ENCODE results near the gene IRF7.

IRF7 gene

GRCh38 chr11:640021-640706 is 24.4 kb upstream of the IRF7 start:
- no peak for DNase-seq (ENCODE audit: low read depth in 2 of 2)

GRCh38 chr11:639332-639955 is 23.7 kb upstream of the IRF7 start:
- no peak for DNase-seq (ENCODE audit: low read depth in 2 of 2)

- DNase-seq (ENCODE audit: low read depth in 2 of 2) = no peak
These were observed 23.0 kb upstream of the IRF7 start for GRCh38 chr11:638631-639331.

- DNase-seq (ENCODE audit: low read depth in 2 of 2) = no peak
These were observed 22.1 kb upstream of the IRF7 start for GRCh38 chr11:637593-638521.

- no peak for DNase-seq (ENCODE audit: low read depth in 2 of 2)
These were observed 21.5 kb upstream of the IRF7 start for GRCh38 chr11:637333-637592.

GRCh38 chr11:636511-637332 is 21.0 kb upstream of the IRF7 start, which contains the start of gene DRD4:
Gene DRD4 (plus strand): TSS chr11:637269. CDS start chr11:637305, 36 bp downstream.
- DNase-seq (ENCODE audit: low read depth in 2 of 2) = no peak

- DNase-seq (ENCODE audit: low read depth in 2 of 2) = no peak
These were observed 20.3 kb upstream of the IRF7 start for GRCh38 chr11:635945-636510.

GRCh38 chr11:630871-631270 is 15.1 kb upstream of the IRF7 start:
- DNase-seq (ENCODE audit: low read depth in 2 of 2) = no peak

GRCh38 chr11:629237-629583 is 13.5 kb upstream of the IRF7 start:
- no peak for DNase-seq (ENCODE audit: low read depth in 2 of 2)

- no peak for DNase-seq (ENCODE audit: low read depth in 2 of 2)
These were observed 12.3 kb upstream of the IRF7 start for GRCh38 chr11:628056-628455.

- DNase-seq (ENCODE audit: low read depth in 2 of 2) = no peak
These were observed 11.5 kb upstream of the IRF7 start for GRCh38 chr11:627308-627576.

- DNase-seq (ENCODE audit: low read depth in 2 of 2) = no peak
These were observed 10.9 kb upstream of the IRF7 start, which contains the start of gene SCT for GRCh38 chr11:626475-627307. Gene SCT (minus strand): TSS chr11:627181. CDS start chr11:627143, 38 bp downstream.

- DNase-seq (ENCODE audit: low read depth in 2 of 2) = no peak
These were observed 10.0 kb upstream of the IRF7 start for GRCh38 chr11:625636-626268.

- no peak for DNase-seq (ENCODE audit: low read depth in 2 of 2)
These were observed 9.2 kb upstream of the IRF7 start, which contains the start of gene CDHR5 for GRCh38 chr11:624705-625635. Gene CDHR5 (minus strand): TSS chr11:624955. CDS start chr11:624902, 53 bp downstream.

GRCh38 chr11:623999-624704 is 8.4 kb upstream of the IRF7 start:
- DNase-seq (ENCODE audit: low read depth in 2 of 2) = no peak

GRCh38 chr11:623349-623869 is 7.7 kb upstream of the IRF7 start:
- no peak for DNase-seq (ENCODE audit: low read depth in 2 of 2)

- DNase-seq (ENCODE audit: low read depth in 2 of 2) = no peak
These were observed 6.1 kb upstream of the IRF7 start for GRCh38 chr11:621838-622237.

Measured in stimulated activated CD8-positive, alpha-beta memory T cell treated with anti-CD3 and anti-CD28 coated beads, Interleukin-2, amount 100 ng/mL, for 1 hour (primary cell).